Endothelial cell of umbilical vein (primary cell): ENCODE measurements around the gene OPTC. TPM values are rescaled to one million over a fixed set of nuclear protein-coding genes. Genes with fewer than 3 reads are reported as not detected.

Experiments used
- BruUV-seq: library from RNA; stranded (reverse); fragments of 400-500 nt; replicated peaks from 2 replicates; lab custom pipeline; 2021; lab: Mats Ljungman, UMichigan
- CTCF ChIA-PET: fragments of 300-600, 350-600 bp; sonication (Branson Sonifier 250); formaldehyde crosslinking; loops from one replicate; lab custom pipeline; 2021; ENCODE audit warnings: antibody characterized with exemption, inconsistent platforms; lab: Charles Lee
- POLR2A ChIA-PET: fragments of 300-600, 350-600 bp; sonication (Branson Sonifier 250); formaldehyde crosslinking; loops from one replicate; lab custom pipeline; 2021; ENCODE audit warnings: antibody characterized with exemption, inconsistent platforms; lab: Charles Lee
- DNase-seq: peaks from one replicate; pipeline ENCODE4 v3.0.0-alpha.2; 2011; ENCODE audit warnings: low read depth, low spot score
- FAIRE-seq: peaks from 2 replicates; lab custom pipeline; 2011; peaks lifted over from hg19 to GRCh38; lab: Jason Lieb, UNC
- H2AFZ ChIP-seq: 2 replicates; pipeline ENCODE4 v1.6.0; 2012; ENCODE audit warnings: low read depth, low read length, control low read depth, inconsistent platforms
- H3K27ac ChIP-seq: 2 replicates; pipeline ENCODE4 v1.5.1; 2011; ENCODE audit warnings: low read depth, mild to moderate bottlenecking, control low read depth, low read length, moderate library complexity; ENCODE audit not compliant: insufficient read depth
- H3K27me3 ChIP-seq, 2 experiments: 2 replicates each; pipeline versions ENCODE4 v1.6.0 to v1.6.1; 2011; ENCODE audit warnings: low read length in 2 of 2, mixed read lengths in 1 of 2; ENCODE audit not compliant: control insufficient read depth in 2 of 2, insufficient read depth in 2 of 2
- H3K36me3 ChIP-seq, 2 experiments: 2 replicates in 1 of 2; 3 replicates in 1 of 2; pipeline ENCODE4 v1.5.1; 2011; ENCODE audit warnings: low read length in 2 of 2, mild to moderate bottlenecking in 1 of 2, moderate library complexity in 1 of 2; ENCODE audit not compliant: control insufficient read depth in 2 of 2, insufficient read depth in 2 of 2; ENCODE audit errors: extremely low read depth in 1 of 2
- H3K4me1 ChIP-seq: 3 replicates; pipeline ENCODE4 v1.5.1; 2011; ENCODE audit warnings: mild to moderate bottlenecking, low read length; ENCODE audit not compliant: control insufficient read depth, insufficient read depth; ENCODE audit errors: extremely low read depth
- H3K4me2 ChIP-seq: 2 replicates; pipeline ENCODE4 v1.6.1; 2011; ENCODE audit warnings: low read length, control low read depth, mixed read lengths; ENCODE audit not compliant: insufficient read depth
- H3K4me3 ChIP-seq, 3 experiments: fragments of 200-600 bp in 1 of 3; sonication (generic), shearing (Covaris generic) in 1 of 3; replicated peaks in 1 of 3; 2 replicates each; pipeline ENCODE4 v1.5.1; 2011 to 2016; ENCODE audit warnings: control low read depth in 3 of 3, low read length in 3 of 3, mild to moderate bottlenecking in 2 of 3, inconsistent platforms in 1 of 3, low read depth in 1 of 3, moderate library complexity in 1 of 3; ENCODE audit not compliant: insufficient read depth in 1 of 3
- H3K79me2 ChIP-seq: 2 replicates; pipeline ENCODE4 v1.6.0; 2012; ENCODE audit warnings: low read length, inconsistent platforms; ENCODE audit not compliant: control insufficient read depth, insufficient read depth
- H3K9ac ChIP-seq: replicated peaks from 2 replicates; pipeline ENCODE3; 2011; ENCODE audit warnings: low read length, control low read depth; ENCODE audit not compliant: insufficient read depth; ENCODE audit errors: extremely low read depth
- H3K9me1 ChIP-seq: replicated peaks from 3 replicates; pipeline ENCODE4 v1.6.0; 2011; ENCODE audit warnings: mild to moderate bottlenecking, low read length; ENCODE audit not compliant: control insufficient read depth, insufficient read depth; ENCODE audit errors: extremely low read depth
- H3K9me3 ChIP-seq: replicated peaks from 2 replicates; pipeline ENCODE4 v1.5.1; 2012; ENCODE audit warnings: low read length, inconsistent platforms; ENCODE audit not compliant: control insufficient read depth, insufficient read depth
- H4K20me1 ChIP-seq: replicated peaks from 2 replicates; pipeline ENCODE3; 2011; ENCODE audit warnings: mild to moderate bottlenecking, low read length; ENCODE audit not compliant: control insufficient read depth, insufficient read depth; ENCODE audit errors: extremely low read depth
- EZH2 ChIP-seq: IDR thresholded peaks from 2 replicates; pipeline ENCODE4 v1.6.1; 2012; ENCODE audit warnings: borderline replicate concordance, low read depth, mild to moderate bottlenecking, moderate library complexity, low read length, inconsistent platforms; ENCODE audit not compliant: severe bottlenecking
- FOS ChIP-seq: IDR thresholded peaks from 2 replicates; pipeline ENCODE4 v1.6.1; 2011; ENCODE audit warnings: mild to moderate bottlenecking, low read length, moderate library complexity, borderline replicate concordance; ENCODE audit not compliant: insufficient read depth
- GATA2 ChIP-seq: IDR thresholded peaks from 2 replicates; pipeline ENCODE4 v1.7.0; 2011; ENCODE audit warnings: low read depth, mild to moderate bottlenecking, moderate library complexity, mixed read lengths, low read length; ENCODE audit not compliant: insufficient read length, insufficient read depth
- JUN ChIP-seq: IDR thresholded peaks from 2 replicates; pipeline ENCODE4 v1.6.1; 2011; ENCODE audit warnings: borderline replicate concordance, low read depth; ENCODE audit not compliant: insufficient read length, insufficient read depth
- MYC ChIP-seq: IDR thresholded peaks from one replicate; pipeline ENCODE4 v1.6.1; 2011; ENCODE audit warnings: mild to moderate bottlenecking, low read depth, low read length
- POLR2A ChIP-seq: IDR thresholded peaks from 2 replicates; pipeline ENCODE4 v1.6.1; 2012; ENCODE audit warnings: low read depth, mild to moderate bottlenecking, control low read depth, low read length
- POLR2AphosphoS5 ChIP-seq: IDR thresholded peaks from 2 replicates; pipeline ENCODE4 v1.6.1; 2012; ENCODE audit warnings: low read depth, mild to moderate bottlenecking, control low read depth, low read length, moderate library complexity; ENCODE audit not compliant: insufficient read depth
- dilution Hi-C: fragments of 300-500 bp; cut with MboI; formaldehyde crosslinking; loops from one replicate; pipeline ENCODE4 v1.15.0; 2019; ENCODE audit warnings: low sequenced_read_pairs; ENCODE audit not compliant: extremely low pct_ligation_motif_present
- intact Hi-C: fragments of 100-400 bp; cut with micrococcal nuclease; formaldehyde crosslinking; loops from one replicate; pipeline ENCODE4 v1.10.0; 2022
- polyA plus RNA-seq, 4 experiments: library from polyadenylated mRNA; depleted of rRNA in 3 of 4; stranded (reverse) in 3 of 4; unstranded in 1 of 4; fragments of >200 nt; gene quantifications; 2 replicates each; pipeline versions ENCODE4 v1.2.1 to v1.2.3, GENCODE V29; 2011 to 2012; ENCODE audit warnings: missing spikeins in 1 of 4
- total RNA-seq: library from RNA; stranded (reverse); gene quantifications from 2 replicates; pipeline ENCODE4 v1.2.3, GENCODE V29; 2021
- TF ChIP-seq, protein P1 (sequence below): IDR thresholded peaks from 2 replicates; pipeline ENCODE4 v1.6.1; 2011; ENCODE audit not compliant: insufficient read depth, insufficient read length
- TF ChIP-seq, protein P2 (sequence below), 2 donors: IDR thresholded peaks; 1 replicate in 1 of 2; 2 replicates in 1 of 2; pipeline ENCODE4 v1.5.1; 2011; ENCODE audit warnings: low read length in 2 of 2, mild to moderate bottlenecking in 2 of 2, moderate library complexity in 2 of 2, control low read depth in 1 of 2, inconsistent platforms in 1 of 2, low read depth in 1 of 2; ENCODE audit not compliant: insufficient read depth in 1 of 2; ENCODE audit errors: extremely low read depth in 1 of 2

OPTC gene
- total and polyA plus RNA-seq, 2 donors (not counting 3 experiments of a cell fraction or from before 2014, with no cell fraction given), result not detected

DNA sequence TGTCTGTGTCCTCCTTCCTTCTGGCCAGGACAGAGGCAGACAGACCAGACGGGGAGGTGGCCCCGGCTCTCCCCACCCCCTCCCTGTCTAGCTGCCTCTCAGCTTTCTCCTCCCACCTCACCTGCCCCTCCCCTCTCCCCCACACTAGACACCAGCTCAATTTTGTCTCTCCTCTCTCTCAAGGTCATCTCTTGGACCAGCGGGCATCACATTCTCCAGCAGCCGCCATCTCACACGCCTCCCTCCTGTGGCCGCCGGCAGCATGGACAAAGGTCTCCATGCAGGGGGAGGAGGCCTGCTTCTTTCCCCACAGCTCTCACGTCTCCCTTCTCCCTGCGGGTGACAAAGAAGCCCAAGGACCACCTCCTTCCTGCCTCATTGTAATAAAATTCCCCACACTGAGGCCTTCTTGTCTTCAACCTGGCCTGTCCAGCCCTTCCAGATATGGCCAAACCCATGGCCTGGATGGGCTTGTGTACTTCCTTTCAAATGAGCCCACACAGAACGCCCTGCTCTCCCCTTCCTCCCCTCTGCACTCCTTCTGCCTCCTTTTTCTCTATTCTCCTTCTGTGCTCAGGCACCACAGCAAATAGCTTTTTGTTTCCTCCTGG, 14.6 kb downstream of the OPTC start:
- peaks cover 0 to 2% of the 10 kb centered on the region in 2 experiments for H3K27me3 ChIP-seq
- ChIA-PET CTCF (interaction anchor here (1.2 to 7.4 kb wide), 9 partner anchors 8 to 241 kb away, joined by 3 to 161 read pairs (median 4); partner anchors contain the start of gene ATP2B4), POLR2A (interaction anchor here (0.7 to 1.6 kb wide), 2 partner anchors 39 to 184 kb away, joined by 4 to 8 read pairs; no protein-coding TSS in a partner anchor)
- H3K9ac ChIP-seq, result no peak overlapping the region
- no TSS peak for BruUV-seq
- no peaks in the 10 kb centered on the region for H3K9me3 ChIP-seq
- no peaks in the 10 kb centered on the region for H4K20me1 ChIP-seq
- FAIRE-seq (no peak), DNase-seq (no peak)
- H3K9me1 ChIP-seq, result no peaks in the 10 kb centered on the region
- intact Hi-C loops (no loop called here), dilution Hi-C loops (no loop called here)
- H3K36me3 ChIP-seq, result no peaks in the 10 kb centered on the region
- peaks cover 29% of the 10 kb centered on the region for H3K4me1 ChIP-seq
- no peak overlapping the region for H3K4me3 ChIP-seq
- H2AFZ ChIP-seq, result no peak overlapping the region
- H3K79me2 ChIP-seq, result no peaks in the 10 kb centered on the region
- TF ChIP-seq EZH2 (no peak), GATA2 (no peak), FOS (no peak), JUN (no peak), POLR2A (no peak), POLR2AphosphoS5 (no peak), MYC (no peak)
- TF ChIP-seq, protein P1, sequence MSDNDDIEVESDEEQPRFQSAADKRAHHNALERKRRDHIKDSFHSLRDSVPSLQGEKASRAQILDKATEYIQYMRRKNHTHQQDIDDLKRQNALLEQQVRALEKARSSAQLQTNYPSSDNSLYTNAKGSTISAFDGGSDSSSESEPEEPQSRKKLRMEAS, result no peak
- TF ChIP-seq, protein P2, sequence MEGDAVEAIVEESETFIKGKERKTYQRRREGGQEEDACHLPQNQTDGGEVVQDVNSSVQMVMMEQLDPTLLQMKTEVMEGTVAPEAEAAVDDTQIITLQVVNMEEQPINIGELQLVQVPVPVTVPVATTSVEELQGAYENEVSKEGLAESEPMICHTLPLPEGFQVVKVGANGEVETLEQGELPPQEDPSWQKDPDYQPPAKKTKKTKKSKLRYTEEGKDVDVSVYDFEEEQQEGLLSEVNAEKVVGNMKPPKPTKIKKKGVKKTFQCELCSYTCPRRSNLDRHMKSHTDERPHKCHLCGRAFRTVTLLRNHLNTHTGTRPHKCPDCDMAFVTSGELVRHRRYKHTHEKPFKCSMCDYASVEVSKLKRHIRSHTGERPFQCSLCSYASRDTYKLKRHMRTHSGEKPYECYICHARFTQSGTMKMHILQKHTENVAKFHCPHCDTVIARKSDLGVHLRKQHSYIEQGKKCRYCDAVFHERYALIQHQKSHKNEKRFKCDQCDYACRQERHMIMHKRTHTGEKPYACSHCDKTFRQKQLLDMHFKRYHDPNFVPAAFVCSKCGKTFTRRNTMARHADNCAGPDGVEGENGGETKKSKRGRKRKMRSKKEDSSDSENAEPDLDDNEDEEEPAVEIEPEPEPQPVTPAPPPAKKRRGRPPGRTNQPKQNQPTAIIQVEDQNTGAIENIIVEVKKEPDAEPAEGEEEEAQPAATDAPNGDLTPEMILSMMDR (IDR thresholded peaks at IDR 0.05; ENCODE audit: extremely low read depth in 1 of 2, insufficient read depth in 1 of 2, low read depth in 1 of 2, low read length in 2 of 2), result no peak
- no peak overlapping the region for H3K27ac ChIP-seq
- no peak overlapping the region for H3K4me2 ChIP-seq
